Loucy (cell line): ENCODE data around the gene MAJIN.

Source experiments
- H2AFZ ChIP-seq: fragments of 200-600 bp; sonication (generic); 2 replicates; pipeline ENCODE4 v1.6.0; 2016; ENCODE audit warnings: antibody characterized with exemption, mild to moderate bottlenecking, low read length, moderate library complexity
- H3F3A ChIP-seq: fragments of 200-600 bp; 2 replicates; pipeline ENCODE4 v1.6.0; 2016; ENCODE audit warnings: antibody characterized with exemption, low read depth, mild to moderate bottlenecking
- H3K27me3 ChIP-seq: fragments of 200-600 bp; sonication (generic); 2 replicates; pipeline ENCODE4 v1.6.1; 2014; ENCODE audit warnings: low read length, mild to moderate bottlenecking; ENCODE audit not compliant: insufficient read depth, poor library complexity, severe bottlenecking
- H3K36me3 ChIP-seq: fragments of 200-600 bp; sonication (generic); 2 replicates; pipeline ENCODE4 v1.6.1; 2016; ENCODE audit warnings: low read length; ENCODE audit not compliant: insufficient read depth
- H3K4me1 ChIP-seq: fragments of 200-600 bp; sonication (generic); 2 replicates; pipeline ENCODE4 v1.5.1; 2014; ENCODE audit warnings: low read length, mild to moderate bottlenecking; ENCODE audit not compliant: insufficient read depth, poor library complexity, severe bottlenecking
- H3K4me2 ChIP-seq: fragments of 200-600 bp; sonication (generic); 2 replicates; pipeline ENCODE4 v1.6.0; 2014; ENCODE audit warnings: antibody characterized with exemption, low read length, low read depth, mild to moderate bottlenecking; ENCODE audit not compliant: poor library complexity, severe bottlenecking
- H3K4me3 ChIP-seq: fragments of 200-600 bp; sonication (generic); 2 replicates; pipeline ENCODE4 v1.5.1; 2014; ENCODE audit warnings: low read length, mild to moderate bottlenecking, mixed read lengths; ENCODE audit not compliant: poor library complexity, severe bottlenecking
- H3K79me2 ChIP-seq: fragments of 200-600 bp; sonication (generic); 2 replicates; pipeline ENCODE4 v1.6.1; 2014; ENCODE audit warnings: low read length; ENCODE audit not compliant: insufficient read depth
- H3K9ac ChIP-seq: fragments of 200-600 bp; sonication (generic); 2 replicates; pipeline ENCODE4 v1.6.0; 2014; ENCODE audit warnings: mild to moderate bottlenecking, low read depth, low read length, moderate library complexity; ENCODE audit not compliant: poor library complexity, severe bottlenecking
- H3K9me2 ChIP-seq: fragments of 200-600 bp; sonication (generic); replicated peaks from 2 replicates; pipeline ENCODE4 v1.6.1; 2016; ENCODE audit warnings: low read depth, low read length, mixed read lengths
- H3K9me3 ChIP-seq: fragments of 200-600 bp; sonication (generic); 2 replicates; pipeline ENCODE4 v1.6.1; 2014; ENCODE audit warnings: mild to moderate bottlenecking, antibody characterized with exemption, low read length, low read depth; ENCODE audit not compliant: insufficient read depth
- H4K20me1 ChIP-seq: fragments of 200-600 bp; sonication (generic); 2 replicates; pipeline ENCODE4 v1.6.0; 2014; ENCODE audit warnings: antibody characterized with exemption, low read length, mild to moderate bottlenecking; ENCODE audit not compliant: insufficient read depth, poor library complexity, severe bottlenecking
- EZH2phosphoT487 ChIP-seq: fragments of 200-600 bp; IDR thresholded peaks from 2 replicates; pipeline ENCODE4 v1.6.1; 2018; ENCODE audit warnings: antibody characterized with exemption, mild to moderate bottlenecking, moderate library complexity, borderline replicate concordance
- TF ChIP-seq, protein P1 (sequence below): fragments of 200-600 bp; sonication (generic); conservative IDR thresholded peaks from 2 replicates; pipeline ENCODE4 v1.5.1; 2014; ENCODE audit warnings: mild to moderate bottlenecking, antibody characterized with exemption, low read length

Gene MAJIN

DNA sequence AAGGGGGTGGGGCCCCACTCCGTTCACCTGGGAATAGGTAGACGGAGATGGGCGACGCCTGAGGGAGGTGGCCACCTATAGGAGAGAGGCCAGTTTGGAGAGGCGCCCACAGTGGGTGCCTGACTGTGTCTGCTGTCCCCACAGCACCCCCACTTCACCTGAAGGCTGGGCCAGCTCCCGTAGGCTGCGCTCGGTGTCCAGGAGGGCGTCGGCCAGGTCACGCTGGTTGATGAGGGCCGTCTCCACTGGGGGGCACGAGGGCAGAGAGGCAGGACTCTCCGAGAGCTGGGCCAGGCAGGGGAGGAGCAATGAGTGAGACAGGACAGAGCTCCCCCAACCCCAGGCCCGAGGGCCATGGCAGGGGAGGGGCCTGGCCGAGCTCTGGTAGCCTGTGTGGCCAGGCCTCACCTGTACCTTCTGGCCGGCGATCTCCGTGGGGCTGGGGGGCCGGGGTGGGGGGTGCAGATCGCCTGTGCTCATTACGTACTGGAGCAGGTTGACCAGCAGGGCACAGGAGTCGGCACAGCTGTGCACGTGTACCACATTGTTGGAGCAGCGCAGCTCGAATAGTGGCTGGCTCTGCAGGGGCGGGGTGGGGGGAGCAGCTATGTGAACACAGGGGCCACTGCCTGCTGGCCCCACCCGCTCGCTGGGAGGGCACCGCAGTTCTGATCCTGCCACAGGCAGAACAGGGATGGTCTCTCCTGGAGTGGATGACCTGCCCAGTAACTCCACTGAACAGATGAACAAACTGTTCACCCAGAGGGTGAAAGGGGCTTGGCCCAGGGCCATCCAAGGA is 69.6 kb downstream of the MAJIN start:
- Histone ChIP-seq H3K9me3 (no peaks in the 10 kb centered on the region), H3K9me2 (no peaks in the 10 kb centered on the region), H3K36me3 (peaks cover 6% of the 10 kb centered on the region; the same call in 1 of the 2 replicates), H3K4me3 (no peak overlapping the region), H3K4me1 (no peaks in the 10 kb centered on the region), H3F3A (no peaks in the 10 kb centered on the region), H3K79me2 (no peaks in the 10 kb centered on the region), H3K4me2 (no peak overlapping the region), H3K9ac (no peak overlapping the region), H3K27me3 (no peaks in the 10 kb centered on the region), H2AFZ (no peak overlapping the region), H4K20me1 (no peaks in the 10 kb centered on the region)
- no peak for TF ChIP-seq EZH2phosphoT487
- TF ChIP-seq, protein P1, sequence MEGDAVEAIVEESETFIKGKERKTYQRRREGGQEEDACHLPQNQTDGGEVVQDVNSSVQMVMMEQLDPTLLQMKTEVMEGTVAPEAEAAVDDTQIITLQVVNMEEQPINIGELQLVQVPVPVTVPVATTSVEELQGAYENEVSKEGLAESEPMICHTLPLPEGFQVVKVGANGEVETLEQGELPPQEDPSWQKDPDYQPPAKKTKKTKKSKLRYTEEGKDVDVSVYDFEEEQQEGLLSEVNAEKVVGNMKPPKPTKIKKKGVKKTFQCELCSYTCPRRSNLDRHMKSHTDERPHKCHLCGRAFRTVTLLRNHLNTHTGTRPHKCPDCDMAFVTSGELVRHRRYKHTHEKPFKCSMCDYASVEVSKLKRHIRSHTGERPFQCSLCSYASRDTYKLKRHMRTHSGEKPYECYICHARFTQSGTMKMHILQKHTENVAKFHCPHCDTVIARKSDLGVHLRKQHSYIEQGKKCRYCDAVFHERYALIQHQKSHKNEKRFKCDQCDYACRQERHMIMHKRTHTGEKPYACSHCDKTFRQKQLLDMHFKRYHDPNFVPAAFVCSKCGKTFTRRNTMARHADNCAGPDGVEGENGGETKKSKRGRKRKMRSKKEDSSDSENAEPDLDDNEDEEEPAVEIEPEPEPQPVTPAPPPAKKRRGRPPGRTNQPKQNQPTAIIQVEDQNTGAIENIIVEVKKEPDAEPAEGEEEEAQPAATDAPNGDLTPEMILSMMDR: no peak

GRCh38 chr11:64900774-64901173 is 71.1 kb downstream of the MAJIN start:
- Histone ChIP-seq H3K4me2 (no peak overlapping the region), H3K36me3 (peaks cover 6% of the 10 kb centered on the region; the same call in 1 of the 2 replicates), H3K4me1 (no peaks in the 10 kb centered on the region), H3K27me3 (no peaks in the 10 kb centered on the region), H4K20me1 (no peaks in the 10 kb centered on the region), H3K4me3 (no peak overlapping the region), H3K79me2 (no peaks in the 10 kb centered on the region), H2AFZ (no peak overlapping the region), H3K9ac (no peak overlapping the region), H3F3A (no peaks in the 10 kb centered on the region), H3K9me3 (no peaks in the 10 kb centered on the region), H3K9me2 (no peaks in the 10 kb centered on the region)
- TF ChIP-seq, protein P1: no peak
- TF ChIP-seq EZH2phosphoT487: no peak

DNA sequence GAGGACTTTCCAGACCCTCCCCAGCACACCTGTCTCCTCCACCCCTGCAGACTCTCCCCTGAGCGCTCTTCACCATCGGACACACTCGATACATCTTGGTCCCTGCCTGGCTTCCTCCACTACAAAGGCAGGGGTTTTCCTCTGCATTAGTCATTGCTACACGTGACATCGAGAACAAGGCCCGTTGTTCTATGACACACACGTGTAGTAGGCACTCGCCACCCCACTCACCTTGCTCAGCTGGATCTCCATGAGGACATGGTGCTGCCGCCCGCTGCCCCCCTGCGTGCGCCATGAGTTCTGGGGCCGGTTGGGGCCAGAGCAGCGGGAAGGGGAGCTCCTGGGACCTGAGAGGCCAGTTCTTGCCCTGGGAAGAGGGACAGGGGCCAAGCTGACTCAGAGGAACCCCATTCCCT is 71.6 kb downstream of the MAJIN start:
- H4K20me1 ChIP-seq: no peaks in the 10 kb centered on the region
- H3K4me3 ChIP-seq: no peak overlapping the region
- H3K36me3 ChIP-seq: peaks cover 3% of the 10 kb centered on the region; the same call in 1 of the 2 replicates
- H3K4me2 ChIP-seq: no peak overlapping the region
- H2AFZ ChIP-seq: no peak overlapping the region
- H3K27me3 ChIP-seq: no peaks in the 10 kb centered on the region
- H3K9me2 ChIP-seq: no peaks in the 10 kb centered on the region
- H3K4me1 ChIP-seq: no peaks in the 10 kb centered on the region
- TF ChIP-seq EZH2phosphoT487: no peak
- TF ChIP-seq, protein P1: no peak
- no peaks in the 10 kb centered on the region for H3K79me2 ChIP-seq
- no peak overlapping the region for H3K9ac ChIP-seq
- no peaks in the 10 kb centered on the region for H3F3A ChIP-seq
- H3K9me3 ChIP-seq: no peaks in the 10 kb centered on the region
